B cell (primary cell): ENCODE measurements around the gene FKRP. TPM values are rescaled to one million over a fixed set of nuclear protein-coding genes. Genes with fewer than 3 reads are reported as not detected.

Source experiments
- ATAC-seq: fragments of 200-7000 bp; cut with Tn5 transposase; one replicate; pipeline ENCODE4 v1.10.0; 2021; ENCODE audit warnings: low read depth, mild to moderate bottlenecking, moderate number of reproducible peaks, moderate library complexity
- CTCF ChIA-PET: fragments of 350-600 bp; sonication (Branson Sonifier 250); formaldehyde crosslinking; loops from one replicate; lab custom pipeline; 2021; ENCODE audit warnings: antibody characterized with exemption, inconsistent platforms; lab: Charles Lee
- POLR2A ChIA-PET: fragments of 350-600 bp; sonication (Branson Sonifier 250); formaldehyde crosslinking; loops from one replicate; lab custom pipeline; 2021; ENCODE audit warnings: antibody characterized with exemption; lab: Charles Lee
- DNase-seq: peaks from one replicate; pipeline ENCODE4 v3.0.0; 2013
- H2AFZ ChIP-seq: 2 replicates; pipeline ENCODE4 v1.6.1; 2012; ENCODE audit warnings: mild to moderate bottlenecking, low read depth, low read length; ENCODE audit not compliant: insufficient read depth, poor library complexity, severe bottlenecking
- H3K27ac ChIP-seq, 2 donors: 1 replicate in 1 of 2; 2 replicates in 1 of 2; pipeline ENCODE4 v1.5.1; 2012 to 2013; ENCODE audit warnings: low read length in 2 of 2, mild to moderate bottlenecking in 2 of 2, moderate library complexity in 1 of 2
- H3K27me3 ChIP-seq, 4 experiments: fragments of 200-600 bp in 1 of 4; sonication (generic) in 1 of 4; replicated peaks in 1 of 4; 1 replicate in 2 of 4; 2 replicates in 2 of 4; pipeline versions ENCODE4 v1.6.1 to v1.7.0; 2013 to 2016; ENCODE audit warnings: low read length in 3 of 4, mild to moderate bottlenecking in 2 of 4, mixed read lengths in 1 of 4, moderate library complexity in 1 of 4; ENCODE audit not compliant: insufficient read depth in 4 of 4, control insufficient read depth in 3 of 4; ENCODE audit errors: control extremely low read depth in 1 of 4
- H3K36me3 ChIP-seq, 2 experiments: replicated peaks in 1 of 2; 1 replicate in 1 of 2; 2 replicates in 1 of 2; pipeline versions ENCODE4 v1.6.1 to v1.7.1; 2013; ENCODE audit warnings: low read length in 1 of 2; ENCODE audit not compliant: insufficient read depth in 2 of 2, control insufficient read depth in 1 of 2; ENCODE audit errors: control extremely low read depth in 1 of 2, extremely low read depth in 1 of 2
- H3K4me1 ChIP-seq, 2 donors: fragments of 200-600 bp in 1 of 2; sonication (generic) in 1 of 2; 1 replicate in 1 of 2; 2 replicates in 1 of 2; pipeline versions ENCODE4 v1.5.1 to v1.6.1; 2013 to 2017; ENCODE audit warnings: low read length in 2 of 2; ENCODE audit not compliant: control insufficient read depth in 2 of 2, insufficient read depth in 2 of 2
- H3K4me2 ChIP-seq: replicated peaks from 2 replicates; pipeline ENCODE3; 2012; ENCODE audit warnings: mild to moderate bottlenecking, low read depth, low read length; ENCODE audit not compliant: poor library complexity, severe bottlenecking
- H3K4me3 ChIP-seq, 5 experiments: fragments of 200-600 bp in 1 of 5; sonication (generic) in 1 of 5; 1 replicate in 3 of 5; 2 replicates in 2 of 5; pipeline versions ENCODE4 v1.5.1 to v1.7.0; 2011 to 2016; ENCODE audit warnings: low read length in 4 of 5, mild to moderate bottlenecking in 4 of 5, low read depth in 2 of 5, control low read depth in 1 of 5, moderate library complexity in 1 of 5; ENCODE audit not compliant: insufficient read depth in 1 of 5; ENCODE audit errors: control extremely low read depth in 1 of 5, extremely low read depth in 1 of 5
- H3K79me2 ChIP-seq: fragments of 200-600 bp; sonication (generic); one replicate; pipeline ENCODE4 v1.6.0; 2016; ENCODE audit warnings: low read length; ENCODE audit not compliant: control insufficient read depth, insufficient read depth
- H3K9ac ChIP-seq: fragments of 200-600 bp; sonication (generic); 2 replicates; pipeline ENCODE4 v1.6.1; 2017; ENCODE audit warnings: mild to moderate bottlenecking, low read length, moderate library complexity
- H3K9me3 ChIP-seq, 3 donors: one replicate each; pipeline versions ENCODE4 v1.6.1 to v1.7.1; 2013; ENCODE audit warnings: low read length in 2 of 3; ENCODE audit not compliant: control insufficient read depth in 2 of 3, insufficient read depth in 1 of 3; ENCODE audit errors: control extremely low read depth in 1 of 3
- H4K20me1 ChIP-seq: 2 replicates; pipeline ENCODE4 v1.6.0; 2012; ENCODE audit warnings: mild to moderate bottlenecking, low read length; ENCODE audit not compliant: insufficient read depth, control insufficient read depth, poor library complexity, severe bottlenecking
- H3K27ac Mint-ChIP-seq: one replicate; pipeline ENCODE4 v1.8.0; 2021; ENCODE audit warnings: mixed read lengths
- H3K27me3 Mint-ChIP-seq: one replicate; pipeline ENCODE4 v1.8.0; 2021; ENCODE audit warnings: mixed read lengths
- H3K4me1 Mint-ChIP-seq: one replicate; pipeline ENCODE4 v1.8.0; 2021; ENCODE audit warnings: mixed read lengths
- H3K4me3 Mint-ChIP-seq: one replicate; pipeline ENCODE4 v1.8.0; 2021; ENCODE audit warnings: mixed read lengths
- H3K9me3 Mint-ChIP-seq: one replicate; pipeline ENCODE4 v1.8.0; 2022; ENCODE audit warnings: mixed read lengths; ENCODE audit not compliant: insufficient read depth
- EZH2 ChIP-seq: IDR thresholded peaks from 2 replicates; pipeline ENCODE4 v1.6.1; 2012; ENCODE audit warnings: borderline replicate concordance, low read depth, mild to moderate bottlenecking, moderate library complexity, low read length; ENCODE audit not compliant: insufficient read depth, poor library complexity, severe bottlenecking
- WGBS: methylation state at CpG from one replicate; pipeline ENCODE4 v1.1.5; 2013; ENCODE audit warnings: missing lambda C conversion rate; ENCODE audit not compliant: insufficient coverage; 5-methylcytosine and 5-hydroxymethylcytosine counted together
- intact Hi-C: fragments of 100-400 bp; cut with micrococcal nuclease; formaldehyde crosslinking; loops from one replicate; pipeline ENCODE4 v1.10.0; 2022
- polyA plus RNA-seq: library from polyadenylated mRNA; depleted of rRNA; stranded (reverse); fragments of >200 nt; gene quantifications from 2 replicates; pipeline ENCODE4 v1.2.3, GENCODE V29; 2012
- total RNA-seq, 2 donors: library from RNA; stranded (reverse); fragments of 120-200 nt in 1 of 2; gene quantifications; 1 replicate in 1 of 2; 2 replicates in 1 of 2; pipeline versions ENCODE4 v1.2.3 to v1.2.4, GENCODE V29; 2013 to 2022
- TF ChIP-seq, protein P1 (sequence below): fragments of 200-600 bp; IDR thresholded peaks from one replicate; pipeline ENCODE4 v1.8.0; 2022; ENCODE audit warnings: antibody characterized with exemption, mild to moderate bottlenecking

The FKRP gene
- total and polyA plus RNA-seq, 2 donors (not counting 1 experiment from before 2014, with no cell fraction given) = 30.2 to 38.8 TPM

DNA sequence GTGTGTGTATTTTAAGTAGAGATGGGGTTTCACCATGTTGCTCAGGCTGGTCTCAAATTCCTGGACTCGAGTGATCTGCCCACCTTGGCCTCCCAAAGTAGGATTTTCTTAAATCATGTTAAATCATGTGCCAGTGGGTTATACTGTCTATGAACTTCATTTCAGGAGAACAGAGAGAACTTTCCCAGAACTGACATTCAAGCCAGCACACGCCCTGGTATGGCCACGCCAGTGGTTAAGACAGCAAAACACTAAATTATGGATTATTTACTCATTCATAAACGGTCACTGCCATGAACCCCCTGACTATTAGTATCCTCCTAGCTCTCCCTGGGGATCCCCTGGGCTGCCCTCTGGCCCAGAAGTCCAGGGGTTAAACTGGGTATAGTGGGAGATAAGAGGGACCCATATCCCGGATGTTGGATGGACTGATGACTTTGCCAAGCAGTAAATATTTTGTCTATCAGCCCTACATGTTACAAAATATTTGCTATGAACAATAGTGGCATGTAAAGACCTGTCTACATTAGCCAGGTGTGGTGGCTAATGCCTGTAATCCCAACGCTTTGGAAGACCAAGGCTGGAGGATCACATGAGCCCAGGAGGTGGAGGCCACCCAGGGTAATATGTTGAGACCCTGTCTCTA, 16.5 kb downstream of the FKRP start:
- Histone ChIP-seq H3K36me3 (no peaks in the 10 kb centered on the region), H3K4me2 (no peak overlapping the region), H3K27ac (no peak overlapping the region), H3K79me2 (no peaks in the 10 kb centered on the region), H4K20me1 (peaks cover 8% of the 10 kb centered on the region), H3K27me3 (no peaks in the 10 kb centered on the region), H3K4me1 (peaks cover 0 to 3% of the 10 kb centered on the region in 2 donors), H3K9ac (no peak overlapping the region), H3K9me3 (peaks cover 0 to 4% (median 0%) of the 10 kb centered on the region in 3 donors), H3K4me3 (no peak overlapping the region), H2AFZ (no peak overlapping the region)
- Mint-ChIP-seq H3K4me3 (no peak overlapping the region), H3K9me3 (no peaks in the 10 kb centered on the region), H3K27ac (no peak overlapping the region), H3K4me1 (peaks cover 4% of the 10 kb centered on the region), H3K27me3 (no peaks in the 10 kb centered on the region)
- POLR2A ChIA-PET = no interaction called here
- intact Hi-C loops = no loop called here
- CTCF ChIA-PET = no interaction called here
- DNase-seq (no peak), ATAC-seq (no peak)
- WGBS = 98% methylated on average over 3 of the region's 6 CpGs
- TF ChIP-seq, protein P1, sequence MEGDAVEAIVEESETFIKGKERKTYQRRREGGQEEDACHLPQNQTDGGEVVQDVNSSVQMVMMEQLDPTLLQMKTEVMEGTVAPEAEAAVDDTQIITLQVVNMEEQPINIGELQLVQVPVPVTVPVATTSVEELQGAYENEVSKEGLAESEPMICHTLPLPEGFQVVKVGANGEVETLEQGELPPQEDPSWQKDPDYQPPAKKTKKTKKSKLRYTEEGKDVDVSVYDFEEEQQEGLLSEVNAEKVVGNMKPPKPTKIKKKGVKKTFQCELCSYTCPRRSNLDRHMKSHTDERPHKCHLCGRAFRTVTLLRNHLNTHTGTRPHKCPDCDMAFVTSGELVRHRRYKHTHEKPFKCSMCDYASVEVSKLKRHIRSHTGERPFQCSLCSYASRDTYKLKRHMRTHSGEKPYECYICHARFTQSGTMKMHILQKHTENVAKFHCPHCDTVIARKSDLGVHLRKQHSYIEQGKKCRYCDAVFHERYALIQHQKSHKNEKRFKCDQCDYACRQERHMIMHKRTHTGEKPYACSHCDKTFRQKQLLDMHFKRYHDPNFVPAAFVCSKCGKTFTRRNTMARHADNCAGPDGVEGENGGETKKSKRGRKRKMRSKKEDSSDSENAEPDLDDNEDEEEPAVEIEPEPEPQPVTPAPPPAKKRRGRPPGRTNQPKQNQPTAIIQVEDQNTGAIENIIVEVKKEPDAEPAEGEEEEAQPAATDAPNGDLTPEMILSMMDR = no peak
- TF ChIP-seq EZH2 = no peak

DNA sequence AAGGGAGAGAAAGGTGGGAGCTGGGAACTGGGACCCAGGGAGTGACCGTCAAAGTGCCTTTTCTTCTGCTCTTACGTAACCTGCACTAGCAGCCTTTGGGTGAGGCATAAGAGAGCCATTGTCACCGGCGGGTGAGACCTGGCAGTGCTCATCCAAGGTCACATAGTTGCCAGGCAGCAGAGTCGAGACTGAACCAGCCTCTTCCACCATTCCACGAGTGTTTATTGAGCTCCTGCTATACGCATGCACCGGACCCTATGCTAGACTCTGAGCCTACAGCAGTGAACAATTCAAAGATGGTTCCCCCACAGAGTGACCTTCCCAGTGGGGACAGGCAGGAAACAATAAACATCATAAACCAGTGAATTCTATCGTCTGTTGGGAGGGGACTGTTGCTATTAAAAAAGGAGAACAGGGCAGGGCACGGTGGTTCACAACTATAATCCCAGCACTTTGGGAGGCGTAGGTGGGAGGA, 19.0 kb downstream of the FKRP start:
- WGBS = 94% methylated on average over 9 of the region's 11 CpGs
- no peaks in the 10 kb centered on the region for H3K27me3 Mint-ChIP-seq
- no peak for TF ChIP-seq EZH2
- TF ChIP-seq, protein P1 = no peak
- Histone ChIP-seq H2AFZ (no peak overlapping the region), H3K4me2 (no peak overlapping the region), H3K27me3 (no peaks in the 10 kb centered on the region), H3K36me3 (no peaks in the 10 kb centered on the region), H3K9ac (no peak overlapping the region), H3K4me3 (no peak overlapping the region), H4K20me1 (no peaks in the 10 kb centered on the region), H3K27ac (no peak overlapping the region), H3K4me1 (no peaks in the 10 kb centered on the region), H3K9me3 (peaks cover 0 to 4% (median 0%) of the 10 kb centered on the region in 3 donors), H3K79me2 (no peaks in the 10 kb centered on the region)
- ATAC-seq (no peak), DNase-seq (no peak)
- peaks cover 2% of the 10 kb centered on the region for H3K4me1 Mint-ChIP-seq
- no peak overlapping the region for H3K27ac Mint-ChIP-seq
- POLR2A ChIA-PET = no interaction called here
- H3K4me3 Mint-ChIP-seq = no peak overlapping the region
- H3K9me3 Mint-ChIP-seq = no peaks in the 10 kb centered on the region
- intact Hi-C loops = no loop called here
- CTCF ChIA-PET = interaction anchor here (0.8 to 3.9 kb wide), 9 partner anchors 11 to 77 kb away, joined by 3 to 54 read pairs (median 5); no protein-coding TSS in a partner anchor
